ENCODE measurements around the gene SLC2A5.
"Not testable (repeated sequence)": the region's sequence is repeated elsewhere in the genome, so short reads cannot be mapped to it uniquely, and the experiment has no call there.

SLC2A5 gene, protein sequence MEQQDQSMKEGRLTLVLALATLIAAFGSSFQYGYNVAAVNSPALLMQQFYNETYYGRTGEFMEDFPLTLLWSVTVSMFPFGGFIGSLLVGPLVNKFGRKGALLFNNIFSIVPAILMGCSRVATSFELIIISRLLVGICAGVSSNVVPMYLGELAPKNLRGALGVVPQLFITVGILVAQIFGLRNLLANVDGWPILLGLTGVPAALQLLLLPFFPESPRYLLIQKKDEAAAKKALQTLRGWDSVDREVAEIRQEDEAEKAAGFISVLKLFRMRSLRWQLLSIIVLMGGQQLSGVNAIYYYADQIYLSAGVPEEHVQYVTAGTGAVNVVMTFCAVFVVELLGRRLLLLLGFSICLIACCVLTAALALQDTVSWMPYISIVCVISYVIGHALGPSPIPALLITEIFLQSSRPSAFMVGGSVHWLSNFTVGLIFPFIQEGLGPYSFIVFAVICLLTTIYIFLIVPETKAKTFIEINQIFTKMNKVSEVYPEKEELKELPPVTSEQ

DNA sequence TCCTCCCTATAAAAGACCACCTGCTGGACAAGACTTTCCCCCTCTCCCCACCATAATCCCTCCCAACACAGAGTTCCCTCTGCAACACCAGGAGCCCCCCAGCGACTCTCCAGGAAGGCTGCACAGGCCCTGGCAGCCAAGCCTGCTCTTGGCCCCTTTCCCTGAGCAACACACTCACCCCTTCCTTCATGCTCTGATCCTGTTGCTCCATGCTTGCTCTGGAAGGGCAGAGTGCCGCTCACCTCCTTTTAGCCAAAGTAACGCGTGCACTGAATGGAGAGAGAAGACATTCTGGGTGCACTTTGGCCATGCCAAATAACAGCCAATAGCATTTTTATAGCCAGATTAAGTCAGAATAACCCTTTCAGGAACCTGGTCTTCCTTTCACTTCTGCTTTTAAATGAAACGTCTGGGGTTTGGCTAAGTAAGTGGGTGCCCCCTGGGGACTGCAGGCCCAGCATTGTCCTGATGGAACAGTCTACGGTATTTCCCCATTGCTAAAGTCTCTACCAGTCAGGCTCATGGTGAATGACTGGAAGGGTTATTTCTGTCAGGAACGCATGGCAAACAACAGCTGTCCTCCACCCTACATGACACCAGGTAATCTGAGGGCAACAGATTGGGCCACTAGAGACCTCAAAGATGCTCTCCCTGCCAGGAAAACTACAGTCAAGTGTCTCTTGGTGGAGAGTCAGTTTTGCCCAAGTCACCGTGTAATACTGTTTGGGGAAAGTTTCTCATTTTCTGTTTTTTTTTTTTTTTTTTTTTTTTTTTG is at the start of gene SLC2A5:
TSS of gene SLC2A5 (minus strand) at position 310 of the 775 bp plus-strand sequence. CDS start at position 211, 99 bp downstream.
- peak; percentile 85 for DNase-seq

DNA sequence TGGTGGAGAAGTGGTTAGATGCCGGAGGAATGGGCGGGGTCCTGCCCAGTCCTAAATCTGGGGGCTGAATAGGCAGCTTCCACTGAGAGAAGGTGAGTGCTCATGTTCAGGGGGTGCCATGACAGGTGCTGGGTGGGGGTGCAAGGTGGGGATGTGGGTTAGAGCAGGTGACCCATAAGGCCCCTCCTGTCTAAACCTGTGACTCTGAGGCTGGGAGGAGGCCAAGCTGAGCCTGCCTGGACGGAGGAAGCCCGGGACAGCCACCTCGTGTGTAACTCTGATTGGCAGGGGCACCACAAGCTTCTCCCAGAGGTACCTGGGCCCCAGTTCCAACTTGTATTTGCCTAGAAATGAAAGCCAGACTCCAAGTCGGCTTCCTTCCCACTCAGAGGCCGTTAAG is 48.8 kb upstream of the SLC2A5 start:
- no peak for DNase-seq

DNA sequence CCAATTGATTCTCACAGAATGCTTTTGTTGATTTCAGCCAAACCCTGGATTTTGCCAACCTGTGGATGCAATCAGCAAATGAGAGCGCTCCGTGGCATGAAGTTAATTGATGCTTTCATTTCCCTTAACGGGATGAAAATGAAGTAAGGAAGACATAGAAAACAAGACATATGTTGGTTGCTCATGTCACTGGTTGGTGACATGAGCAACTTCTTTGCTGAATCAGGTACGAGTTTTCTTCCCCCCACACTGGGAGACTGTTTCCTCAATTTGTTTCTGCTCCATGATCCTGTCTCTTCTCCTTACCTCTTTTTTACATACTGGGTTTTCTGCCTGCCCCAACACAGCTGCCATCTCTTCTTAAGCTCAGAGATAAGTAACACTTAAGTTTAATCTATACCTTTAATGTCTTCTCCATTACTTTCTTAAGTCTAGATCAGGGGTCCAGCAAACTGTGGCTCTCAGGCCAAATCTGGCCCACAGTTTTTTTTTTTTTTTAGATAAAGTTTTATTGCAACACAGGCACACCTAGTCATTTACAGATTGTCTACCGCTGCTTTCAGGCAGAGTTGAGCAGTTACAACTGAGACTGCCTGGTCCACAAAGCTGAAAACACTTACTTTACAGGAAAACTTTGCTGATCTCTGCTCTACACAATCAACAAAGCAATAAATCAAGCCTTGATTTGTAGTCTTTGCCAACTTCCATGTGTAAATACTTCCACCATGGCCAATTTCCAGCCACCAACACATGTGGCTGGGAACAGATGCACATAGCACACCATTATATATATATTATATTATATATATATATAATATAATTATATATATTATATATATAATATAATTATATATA is 46.1 kb upstream of the SLC2A5 start:
- peak; percentile 19 for DNase-seq

- no peak for DNase-seq
Measured at GRCh38 chr1:9112961-9113880, 43.8 kb upstream of the SLC2A5 start.

DNA sequence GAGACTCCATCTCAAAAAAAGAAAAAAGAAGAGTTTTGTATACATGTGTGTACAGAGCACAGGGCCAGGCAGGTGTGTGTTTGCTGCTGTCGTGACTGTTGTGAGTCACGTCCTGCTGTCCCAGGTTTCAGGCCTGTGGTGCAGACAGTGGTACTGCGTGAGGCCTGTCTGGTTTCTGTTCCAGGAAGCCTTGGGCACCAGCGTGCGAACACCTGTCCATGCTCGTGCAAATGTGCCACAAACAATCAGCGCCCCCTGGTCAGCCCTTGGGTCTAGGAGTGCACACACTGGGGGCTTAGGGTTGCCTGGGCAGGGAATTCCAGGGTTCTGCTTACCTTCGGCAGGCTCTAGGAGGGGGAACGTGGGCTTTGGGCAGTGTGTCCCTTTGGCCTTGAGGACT is 42.5 kb upstream of the SLC2A5 start:
- DNase-seq, result no peak

- no peak for DNase-seq
Measured at GRCh38 chr1:9111357-9111691, 41.9 kb upstream of the SLC2A5 start.

DNA sequence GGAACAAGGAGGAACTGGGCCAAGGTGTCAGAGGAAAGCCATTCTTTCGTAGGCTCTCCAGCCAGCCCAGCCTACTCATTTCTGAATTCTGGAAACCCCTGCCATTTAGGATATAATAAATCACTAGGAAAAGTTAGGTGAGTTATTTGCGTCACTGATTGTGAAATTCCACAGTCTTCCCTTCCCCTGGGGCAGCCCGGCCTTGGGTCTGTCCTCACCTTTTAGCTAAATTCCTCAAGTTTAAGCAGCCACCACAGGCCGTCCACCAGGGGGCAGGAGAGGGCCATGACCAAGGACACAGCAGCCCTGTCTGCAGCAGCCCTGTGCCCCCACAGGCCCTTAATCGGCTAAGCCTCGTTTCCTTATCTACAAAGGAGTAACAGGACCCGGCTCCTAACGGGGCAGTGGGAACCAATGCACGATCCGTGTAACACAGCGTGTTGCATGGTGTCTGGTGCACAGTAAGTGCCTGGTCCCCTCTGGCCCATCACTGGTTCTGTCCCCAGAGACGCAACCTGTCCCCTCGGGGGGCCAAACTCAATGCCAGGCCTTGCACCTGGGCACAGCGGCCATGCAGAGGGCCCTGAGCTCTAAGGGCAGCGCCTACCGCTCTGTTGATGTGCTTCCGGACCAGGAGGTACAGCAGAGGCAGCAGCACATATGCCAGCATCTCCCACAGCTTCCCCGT is 41.4 kb upstream of the SLC2A5 start:
- no peak for DNase-seq

DNA sequence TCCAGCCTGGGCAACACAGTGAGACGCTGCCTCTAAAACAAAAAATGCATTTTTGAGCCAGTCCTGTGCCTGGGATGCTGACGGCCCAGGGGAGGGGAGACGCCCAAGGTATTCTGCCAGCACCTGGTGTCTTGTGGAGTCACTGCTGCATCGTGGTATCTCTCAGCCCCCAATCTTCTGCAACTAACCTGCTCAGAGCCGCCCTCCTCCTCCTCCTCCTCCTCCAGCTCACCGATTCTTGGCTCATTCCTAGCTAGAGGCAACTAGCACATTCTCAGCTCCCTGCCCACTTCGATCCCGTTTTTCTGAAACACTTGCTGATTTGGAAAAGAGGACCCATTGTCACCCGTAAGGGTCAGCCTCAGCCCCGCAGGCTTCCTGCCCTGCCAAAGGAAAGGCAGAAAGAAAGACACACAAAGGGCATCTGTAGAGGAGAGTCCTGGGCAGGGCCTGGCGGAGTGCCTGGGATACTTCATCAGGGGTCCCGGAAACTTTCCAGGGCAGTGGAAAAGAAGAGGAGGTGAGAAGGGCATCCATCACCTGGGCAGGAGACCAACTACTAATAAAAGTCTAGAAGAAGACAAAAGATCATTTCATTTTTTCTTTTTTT is 38.7 kb upstream of the SLC2A5 start:
- DNase-seq, result no peak

GRCh38 chr1:9107136-9107535 is 37.7 kb upstream of the SLC2A5 start:
- DNase-seq, result no peak

GRCh38 chr1:9106286-9106685 is 36.9 kb upstream of the SLC2A5 start:
- peak; percentile 34 for DNase-seq

DNA sequence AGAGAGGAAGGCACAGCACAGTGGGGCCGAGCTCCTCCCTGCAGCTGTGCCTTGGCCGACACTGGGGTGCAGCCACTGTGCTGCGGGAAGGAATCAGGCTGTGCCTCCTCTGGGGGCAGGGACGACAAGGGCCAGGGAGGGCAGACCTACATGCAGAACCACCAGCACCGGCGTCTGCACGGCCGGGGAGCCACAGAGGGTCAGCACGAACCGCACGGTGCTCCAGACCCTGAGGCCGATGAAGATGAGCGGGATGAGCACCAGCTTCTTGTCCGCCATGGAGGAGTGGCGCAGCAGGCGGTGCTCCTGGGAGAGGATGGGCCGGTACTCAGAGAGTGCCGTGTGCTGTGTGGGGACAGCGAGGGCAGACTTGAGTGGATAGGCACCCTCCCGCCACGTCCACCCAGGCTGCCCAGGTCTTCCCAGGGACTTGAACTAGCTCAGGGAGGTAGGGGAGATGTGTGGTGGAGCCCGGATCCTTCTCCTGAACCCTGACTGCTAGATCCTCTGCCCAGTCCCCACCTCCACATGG is 36.0 kb upstream of the SLC2A5 start:
- no peak for DNase-seq

DNA sequence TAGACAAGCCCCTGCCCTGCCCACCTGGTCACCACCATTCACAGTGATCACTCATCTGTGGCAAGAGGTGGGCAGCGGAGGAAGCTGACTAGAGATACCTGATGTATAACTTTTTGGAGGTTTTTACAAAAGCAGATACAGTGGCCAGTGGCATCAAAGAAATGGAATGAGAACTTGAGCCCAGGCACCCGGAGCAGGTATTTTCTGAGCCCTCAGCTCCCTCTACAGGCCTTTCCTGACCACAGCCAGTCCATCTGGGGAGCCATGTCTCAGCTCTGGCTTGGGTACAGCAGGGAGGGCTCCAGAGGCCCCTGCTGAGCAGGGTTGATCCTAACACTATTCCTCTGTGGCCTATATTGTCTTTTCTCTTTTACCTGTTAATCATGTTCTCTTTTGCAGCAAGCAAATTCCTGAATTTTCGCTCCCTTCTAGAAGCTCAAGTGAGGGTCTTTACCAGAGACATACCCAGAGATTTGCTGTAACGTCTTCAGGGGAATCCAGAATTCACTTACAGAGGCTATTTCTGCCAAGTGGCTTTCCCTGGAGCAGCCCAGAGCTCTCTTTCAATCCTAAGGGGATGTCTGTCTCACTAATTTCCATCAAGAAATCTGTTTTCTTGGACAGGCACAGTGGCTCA is 32.2 kb upstream of the SLC2A5 start:
- no peak for DNase-seq

DNA sequence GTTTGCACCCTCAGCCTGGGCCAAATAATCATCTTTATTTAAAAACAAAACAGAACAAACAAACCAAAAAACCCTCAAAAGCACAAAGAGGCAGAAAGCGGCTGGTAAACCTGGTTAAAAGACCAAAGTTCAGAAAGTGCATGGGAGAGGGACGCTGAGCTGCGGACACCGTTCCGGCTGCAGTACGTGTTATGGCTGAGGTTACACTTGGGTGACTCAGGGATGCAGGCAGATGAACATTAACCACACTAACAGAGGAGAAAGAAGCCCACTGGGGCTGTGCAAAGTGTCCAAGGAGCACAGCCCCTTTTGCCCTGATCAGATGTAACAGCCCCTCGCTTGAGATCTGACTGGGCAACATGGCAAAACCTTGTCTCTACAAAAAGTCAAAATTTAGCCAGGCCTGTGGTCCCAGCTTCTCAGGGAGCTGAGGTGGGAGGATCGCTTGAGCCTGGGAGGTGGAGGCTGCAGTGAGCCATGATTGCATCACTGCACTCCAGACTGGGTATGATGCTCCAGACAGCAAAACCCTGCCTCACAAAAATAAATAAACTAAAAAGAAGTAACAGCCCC is 31.1 kb upstream of the SLC2A5 start:
- no peak for DNase-seq

GRCh38 chr1:9099555-9099954 is 30.1 kb upstream of the SLC2A5 start:
- no peak for DNase-seq

DNA sequence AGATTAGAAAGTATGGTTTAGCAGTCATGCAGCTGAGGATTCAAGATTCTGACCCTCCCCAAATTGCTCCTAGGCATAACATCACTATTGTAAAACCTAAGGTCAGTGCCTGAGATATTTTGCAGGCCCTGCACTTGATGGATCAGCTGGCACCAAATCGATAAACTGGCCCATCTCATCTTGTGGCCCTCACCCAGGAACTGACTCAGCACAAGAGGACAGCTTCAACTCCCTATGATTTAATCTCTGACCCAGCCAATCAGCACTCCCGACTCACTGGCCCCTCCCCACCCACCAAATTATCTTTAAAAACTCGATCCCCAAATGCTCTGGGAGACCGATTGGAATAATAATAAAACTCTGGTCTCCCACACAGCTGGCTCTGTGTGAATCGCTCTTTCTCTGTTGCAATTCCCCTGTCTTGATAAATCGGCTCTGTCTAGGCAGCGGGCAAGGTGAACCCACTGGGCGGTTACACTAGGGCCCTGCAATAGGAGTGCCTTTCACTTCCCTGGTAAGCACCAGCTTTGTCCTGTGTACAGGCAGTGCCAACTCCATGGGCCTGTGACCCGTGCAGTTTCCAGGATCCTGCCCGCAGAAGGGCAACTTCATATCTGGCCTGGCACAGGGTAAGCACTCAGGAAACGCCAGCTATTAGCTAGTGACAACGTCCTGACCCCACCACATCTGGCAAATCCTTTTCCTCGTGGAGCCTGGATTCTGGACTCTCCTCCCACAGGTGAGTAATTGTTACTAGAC is 28.7 kb upstream of the SLC2A5 start:
- no peak for DNase-seq

GRCh38 chr1:9095818-9096217 is 26.4 kb upstream of the SLC2A5 start:
- no peak for DNase-seq

GRCh38 chr1:9093996-9094595 is 24.7 kb upstream of the SLC2A5 start:
- not testable (repeated sequence) for DNase-seq

- DNase-seq, result no peak
Measured at GRCh38 chr1:9093581-9093980, 24.1 kb upstream of the SLC2A5 start.

DNA sequence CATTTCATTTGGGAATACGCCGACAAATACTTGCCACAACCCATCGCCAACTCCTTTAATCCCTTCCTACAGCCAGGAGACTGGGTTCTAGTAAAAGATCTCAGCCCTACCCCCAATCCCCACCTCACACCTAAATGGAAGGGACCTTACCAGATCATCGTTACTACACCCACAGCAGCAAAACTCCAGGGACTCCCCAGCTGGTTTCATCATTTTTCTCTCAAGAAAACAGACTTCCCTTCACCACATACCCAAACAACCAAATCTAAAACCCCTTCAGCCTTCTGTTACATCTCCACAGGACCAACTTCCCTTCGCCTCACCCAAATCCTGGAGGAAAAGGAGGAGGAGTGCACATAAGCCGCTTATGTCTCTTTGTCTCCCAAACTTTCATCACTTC is 23.7 kb upstream of the SLC2A5 start:
- DNase-seq, result no peak

All from NCI-H524 treated with DMSO at 0.1 percent for 48 hours (cell line).